Raji (cell line): ENCODE measurements around the gene PNPLA8.

ENCODE experiments used
- POLR2A ChIP-seq: IDR thresholded peaks from 2 replicates; pipeline ENCODE4 v1.6.1; 2011; ENCODE audit warnings: low read depth, low read length, control low read depth; ENCODE audit not compliant: insufficient read depth

Gene PNPLA8

GRCh38 chr7:108535744-108536143 lies 9.8 kb upstream of the PNPLA8 start:
- no peak for TF ChIP-seq POLR2A

- no peak for TF ChIP-seq POLR2A
Measured at GRCh38 chr7:108535257-108535656, 9.3 kb upstream of the PNPLA8 start.

- TF ChIP-seq POLR2A: no peak
Measured at GRCh38 chr7:108533712-108534111, 7.8 kb upstream of the PNPLA8 start.

- TF ChIP-seq POLR2A: no peak
Measured at GRCh38 chr7:108529341-108529740, 3.4 kb upstream of the PNPLA8 start.

GRCh38 chr7:108528183-108528712 lies 2.3 kb upstream of the PNPLA8 start:
- no peak for TF ChIP-seq POLR2A

GRCh38 chr7:108526768-108527017 lies 758 bp upstream of the PNPLA8 start:
- no peak for TF ChIP-seq POLR2A

GRCh38 chr7:108525327-108525984 lies 479 bp downstream of the PNPLA8 start:
- TF ChIP-seq POLR2A: no peak

GRCh38 chr7:108522780-108523179 lies 3.2 kb downstream of the PNPLA8 start:
- TF ChIP-seq POLR2A: no peak

GRCh38 chr7:108517951-108518350 lies 8.0 kb downstream of the PNPLA8 start:
- no peak for TF ChIP-seq POLR2A

GRCh38 chr7:108515630-108516029 lies 10.3 kb downstream of the PNPLA8 start:
- no peak for TF ChIP-seq POLR2A

GRCh38 chr7:108515013-108515412 lies 10.9 kb downstream of the PNPLA8 start:
- TF ChIP-seq POLR2A: no peak

- TF ChIP-seq POLR2A: no peak
Measured at GRCh38 chr7:108511939-108512338, 14.0 kb downstream of the PNPLA8 start.

- TF ChIP-seq POLR2A: peak; percentile 46; the same call in 1 of the 2 replicates
Measured at GRCh38 chr7:108503112-108504026, 22.6 kb downstream of the PNPLA8 start.

GRCh38 chr7:108499566-108499965 lies 26.4 kb downstream of the PNPLA8 start:
- no peak for TF ChIP-seq POLR2A

- TF ChIP-seq POLR2A: no peak
Measured at GRCh38 chr7:108498481-108498880, 27.5 kb downstream of the PNPLA8 start.

GRCh38 chr7:108497082-108497725 lies 28.7 kb downstream of the PNPLA8 start:
- TF ChIP-seq POLR2A: no peak
